T-helper 9 cell (primary cell): ENCODE data around the gene RNU2-63P.
"Not testable (repeated sequence)": the region's sequence is repeated elsewhere in the genome, so short reads cannot be mapped to it uniquely, and the experiment has no call there.

Experiments
- DNase-seq: peaks from one replicate; pipeline ENCODE4 v3.0.0-alpha.2; 2020

Gene RNU2-63P

DNA sequence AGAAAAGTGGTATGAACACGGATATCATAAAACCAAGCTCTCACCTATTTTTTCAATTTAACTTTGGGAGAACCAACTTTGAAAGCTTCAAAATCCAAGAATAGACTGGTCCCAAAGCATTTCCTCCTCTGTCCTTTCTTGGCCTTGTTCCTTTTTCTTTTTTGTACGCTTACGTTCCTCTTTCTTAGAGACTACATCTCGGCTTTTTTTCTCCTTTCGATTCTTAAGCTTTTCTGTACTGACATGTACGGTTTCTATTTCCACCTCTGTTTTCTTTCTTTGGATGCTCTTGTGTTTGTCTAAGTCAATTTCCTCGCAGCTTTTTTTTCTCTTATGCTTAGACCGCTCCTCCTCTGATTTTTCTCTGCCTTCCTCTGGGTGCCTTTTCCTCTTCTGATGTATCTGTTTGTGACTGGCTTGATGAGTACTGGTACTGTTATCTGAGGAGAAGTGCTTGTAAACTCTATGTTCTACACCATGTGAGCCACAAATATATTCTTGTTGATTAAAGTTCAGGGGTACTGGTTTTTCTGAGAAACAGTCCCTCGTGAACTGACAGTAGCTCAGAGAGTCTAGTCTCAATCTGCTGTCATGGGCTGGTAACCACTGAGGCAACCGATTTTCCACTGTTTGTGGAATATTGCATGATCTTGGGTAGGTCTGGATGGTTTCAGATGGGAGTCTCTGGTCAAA, 11.5 kb upstream of the RNU2-63P start:
- no peak for DNase-seq

DNA sequence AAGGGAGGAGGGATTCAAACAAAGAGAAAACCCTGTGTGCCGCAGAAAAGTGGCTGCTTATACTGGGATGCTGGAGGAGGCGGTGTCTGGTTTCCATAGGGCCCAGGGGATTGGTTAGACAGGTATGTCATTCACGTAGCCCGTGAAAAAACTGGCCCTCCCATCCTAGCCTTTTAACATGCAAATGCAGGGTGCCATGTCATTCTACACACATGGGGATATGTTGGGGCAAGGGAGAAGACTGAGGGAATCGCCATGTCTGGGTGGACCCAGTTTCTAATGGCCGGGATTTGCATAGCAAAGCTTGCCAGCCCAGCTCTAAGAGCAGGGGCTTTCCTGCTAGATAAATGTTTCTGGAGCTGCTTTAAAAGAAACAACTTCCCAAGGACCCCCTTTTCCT, 8.2 kb upstream of the RNU2-63P start:
- no peak for DNase-seq

DNA sequence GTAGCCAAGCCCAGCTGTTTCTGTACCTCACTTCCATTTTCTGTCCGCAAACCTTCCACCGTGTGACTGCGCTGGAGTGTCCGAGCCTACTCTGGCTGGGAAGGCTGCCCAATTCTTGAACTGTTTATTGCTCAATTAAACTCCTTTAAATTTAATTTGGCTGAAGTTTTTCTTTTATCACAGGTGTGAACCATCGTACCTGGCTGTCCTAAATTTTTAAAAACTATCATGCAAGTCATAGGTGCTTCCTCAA, 6.2 kb upstream of the RNU2-63P start:
- no peak for DNase-seq

DNA sequence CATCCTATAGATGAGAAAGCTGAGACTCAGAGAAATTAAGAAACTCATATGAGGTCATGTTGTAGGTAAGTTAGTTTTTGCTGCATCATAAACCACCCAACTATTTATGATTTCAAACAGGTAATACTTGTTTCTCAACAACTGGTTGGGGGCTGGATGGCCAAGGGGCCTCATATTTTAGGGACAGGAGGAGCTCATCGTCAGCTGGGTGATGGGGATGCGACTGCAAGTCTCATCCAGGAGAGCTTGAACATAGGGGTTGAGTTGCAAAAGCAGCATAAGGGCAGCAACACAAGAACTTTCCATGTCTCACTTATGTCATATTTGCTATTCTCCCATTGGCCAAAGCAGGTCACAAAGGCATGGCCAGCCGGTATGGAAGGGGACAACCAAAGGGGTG, 3.6 kb upstream of the RNU2-63P start:
- no peak for DNase-seq

DNA sequence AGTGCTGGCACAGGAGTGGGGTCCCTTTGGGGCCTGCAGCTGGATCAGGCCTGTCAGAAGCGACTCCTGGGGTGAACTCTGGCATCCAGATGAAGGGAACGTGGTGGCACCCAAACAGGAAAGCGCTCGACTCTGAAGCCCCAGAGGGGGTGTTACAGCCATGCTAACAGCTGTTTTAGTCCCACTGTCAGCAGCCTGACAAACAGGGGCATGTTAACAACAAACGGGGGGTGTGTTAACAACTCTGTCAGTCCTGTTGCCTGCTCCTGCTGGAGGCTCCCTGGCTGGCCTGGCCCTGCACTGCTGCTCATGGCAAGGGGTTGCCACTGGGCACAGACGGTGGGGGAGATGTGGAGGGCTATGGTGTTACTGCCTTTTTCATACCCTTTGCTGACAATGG, 2.6 kb upstream of the RNU2-63P start:
- DNase-seq, result no peak

DNA sequence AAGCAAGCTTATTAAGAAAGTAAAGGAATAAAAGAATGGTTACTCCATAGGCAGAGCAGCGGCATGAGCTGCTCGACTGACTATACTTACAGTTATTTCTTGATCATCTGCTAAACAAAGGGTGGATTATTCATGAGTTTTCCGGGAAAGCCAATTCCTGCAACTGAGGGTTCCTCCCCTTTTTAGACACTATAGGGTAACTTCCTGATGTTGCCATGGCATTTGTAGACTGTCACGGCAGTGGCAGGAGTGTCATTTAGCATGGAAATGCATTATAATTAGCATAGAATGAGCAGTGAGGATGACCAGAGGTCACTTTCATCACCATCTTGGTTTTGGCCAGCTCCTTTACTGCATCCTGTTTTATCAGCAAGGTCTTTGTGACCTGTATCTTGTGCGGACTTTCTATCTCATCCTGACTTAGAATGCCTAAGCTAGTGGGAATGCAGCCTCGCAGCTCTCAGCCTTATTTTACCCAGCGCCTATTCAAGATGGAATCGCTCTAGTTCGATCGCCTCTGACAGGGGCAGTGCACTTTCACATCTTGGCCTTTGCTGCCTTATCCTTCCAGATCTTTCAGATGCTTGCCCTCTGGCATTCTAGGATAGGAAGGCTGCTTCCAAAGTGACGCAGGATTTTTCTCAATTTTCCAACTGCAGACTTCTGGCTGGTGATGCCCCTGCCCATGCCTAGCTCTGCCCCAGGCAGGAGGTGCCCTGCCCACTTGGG, 1.9 kb upstream of the RNU2-63P start:
- not testable (repeated sequence) for DNase-seq

DNA sequence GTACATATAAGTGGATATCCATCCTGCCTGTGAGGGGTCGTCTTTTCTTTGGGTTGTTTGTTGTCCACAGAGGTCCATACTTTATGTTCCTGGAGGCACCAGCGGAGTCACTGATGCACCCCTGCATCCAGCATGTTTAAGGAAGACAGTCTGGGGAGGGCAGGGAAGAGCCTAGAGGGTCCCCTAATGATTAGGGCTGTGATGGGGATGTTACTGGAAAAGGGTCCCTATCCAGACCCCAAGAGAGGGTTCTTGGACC, 1.4 kb upstream of the RNU2-63P start:
- DNase-seq, result not testable (repeated sequence)

DNA sequence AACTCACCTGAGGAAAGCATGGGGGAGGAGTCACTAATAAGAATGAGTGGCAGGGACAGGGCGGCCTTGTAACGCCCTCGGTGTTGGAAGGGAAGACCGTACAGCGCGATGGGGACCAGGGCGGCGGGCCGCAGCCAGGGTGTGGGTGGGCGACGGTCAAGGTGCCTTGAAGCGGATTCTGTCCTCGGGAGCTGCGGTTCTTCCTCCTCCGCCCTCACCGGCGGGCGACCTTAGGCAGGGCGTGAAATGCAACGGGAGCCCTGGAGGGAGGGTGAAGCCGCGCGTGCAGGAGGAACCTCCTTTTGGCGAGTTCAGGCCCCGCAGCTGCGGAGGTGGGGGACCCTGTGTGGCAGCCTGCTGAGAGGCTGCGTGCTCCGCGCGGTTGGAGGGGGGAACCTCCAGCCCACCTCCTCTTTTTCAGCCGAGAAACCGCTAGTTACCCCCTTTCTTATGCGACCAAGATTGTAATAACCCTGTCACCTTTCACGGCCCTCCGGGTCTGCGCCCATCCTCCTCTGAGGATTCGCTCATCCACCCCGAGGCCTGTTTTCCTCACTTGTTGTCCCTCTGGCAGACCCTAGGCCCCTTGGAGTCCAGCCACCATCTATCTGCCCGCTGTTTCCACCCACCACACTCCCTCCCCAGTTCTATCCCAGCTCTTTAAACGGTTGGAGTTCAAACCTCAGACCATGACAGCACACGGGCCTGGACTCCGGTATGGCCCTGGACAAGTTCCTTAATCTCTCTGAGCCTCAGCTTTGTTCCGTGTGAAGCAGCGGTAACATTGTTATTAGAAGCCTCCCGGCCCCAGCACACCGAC, 823 bp upstream of the RNU2-63P start:
- no peak for DNase-seq

DNA sequence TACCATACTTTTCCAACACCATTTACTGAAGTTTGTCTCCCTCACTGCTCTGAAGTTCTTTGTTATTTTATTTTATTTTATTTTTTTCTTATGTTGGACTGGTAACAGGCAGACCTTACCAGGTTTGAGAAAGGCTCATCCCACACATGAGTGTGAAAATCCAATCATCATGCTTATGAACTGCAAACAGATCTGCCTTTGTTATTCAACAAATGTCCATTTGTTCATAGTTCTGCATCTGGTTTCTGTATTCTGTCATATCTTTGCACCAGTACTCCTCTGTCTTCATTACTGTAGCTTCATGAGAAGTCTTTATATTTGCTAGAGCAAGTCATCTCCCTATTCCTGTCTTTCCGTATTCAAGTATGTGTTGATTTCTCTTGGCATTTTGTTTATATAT, 5.3 kb downstream of the RNU2-63P start:
- no peak for DNase-seq

DNA sequence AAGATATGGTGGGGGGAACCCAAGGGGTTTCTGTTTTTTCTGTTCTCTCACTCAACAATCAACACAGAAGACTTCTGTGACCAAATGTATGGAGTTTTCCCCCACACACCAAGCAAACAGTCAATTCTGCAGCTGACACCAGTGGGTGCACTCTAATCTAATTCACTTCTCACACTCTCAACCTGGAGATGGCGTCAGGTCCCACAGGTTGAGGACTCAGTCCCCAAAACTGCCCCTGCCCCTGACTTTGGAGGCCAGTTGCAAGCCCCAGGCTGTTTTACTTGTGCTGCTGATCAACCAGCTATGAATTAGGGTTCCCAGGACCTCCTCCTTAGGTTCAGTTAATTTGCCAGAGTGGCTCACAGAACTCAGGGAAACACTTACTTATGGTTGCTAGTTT, 6.2 kb downstream of the RNU2-63P start:
- no peak for DNase-seq

DNA sequence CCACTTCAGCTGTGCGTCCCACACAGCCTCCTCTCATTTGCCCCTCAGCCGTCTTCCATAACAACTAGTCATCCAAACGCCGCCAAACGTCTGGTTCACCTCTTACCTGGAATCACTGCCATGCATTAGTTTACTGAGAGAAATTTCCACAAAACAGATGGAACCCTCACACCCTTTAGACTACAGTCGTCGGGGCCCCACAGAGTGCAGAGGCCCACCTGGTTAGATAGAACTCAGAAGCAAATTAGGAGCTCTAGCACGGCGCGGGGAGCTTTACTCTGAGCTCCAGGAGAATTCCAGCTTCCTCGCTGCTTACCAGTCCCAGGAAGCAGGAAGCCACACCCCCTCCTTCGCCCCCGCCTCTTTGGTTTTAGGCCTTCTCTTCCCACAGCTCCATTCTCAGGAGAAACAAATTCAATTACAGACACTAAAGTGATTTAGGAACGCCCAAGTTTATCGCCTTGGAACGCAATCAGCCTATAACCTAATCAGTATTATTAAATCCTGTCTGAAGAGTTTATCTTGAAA, 9.4 kb downstream of the RNU2-63P start:
- no peak for DNase-seq

DNA sequence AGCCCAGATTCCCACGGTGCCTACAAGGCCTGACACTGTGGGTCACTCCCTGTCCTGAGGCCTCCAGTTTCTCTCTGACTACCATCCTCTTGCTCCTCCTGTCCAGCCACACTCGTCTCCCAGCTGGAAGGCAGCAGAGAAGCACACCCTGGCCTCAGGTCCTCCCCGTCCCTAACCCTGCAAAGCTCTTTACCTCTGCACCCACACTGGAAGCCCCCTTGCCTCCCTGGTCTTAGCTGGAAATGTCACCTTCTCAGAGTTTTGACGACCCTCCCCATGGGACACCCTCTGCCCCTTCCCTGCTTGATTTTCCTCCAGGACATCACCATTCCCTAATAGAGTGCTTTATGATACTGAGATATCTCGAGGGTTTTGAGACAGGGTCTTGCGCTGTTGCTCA, 10.6 kb downstream of the RNU2-63P start:
- DNase-seq, result no peak

DNA sequence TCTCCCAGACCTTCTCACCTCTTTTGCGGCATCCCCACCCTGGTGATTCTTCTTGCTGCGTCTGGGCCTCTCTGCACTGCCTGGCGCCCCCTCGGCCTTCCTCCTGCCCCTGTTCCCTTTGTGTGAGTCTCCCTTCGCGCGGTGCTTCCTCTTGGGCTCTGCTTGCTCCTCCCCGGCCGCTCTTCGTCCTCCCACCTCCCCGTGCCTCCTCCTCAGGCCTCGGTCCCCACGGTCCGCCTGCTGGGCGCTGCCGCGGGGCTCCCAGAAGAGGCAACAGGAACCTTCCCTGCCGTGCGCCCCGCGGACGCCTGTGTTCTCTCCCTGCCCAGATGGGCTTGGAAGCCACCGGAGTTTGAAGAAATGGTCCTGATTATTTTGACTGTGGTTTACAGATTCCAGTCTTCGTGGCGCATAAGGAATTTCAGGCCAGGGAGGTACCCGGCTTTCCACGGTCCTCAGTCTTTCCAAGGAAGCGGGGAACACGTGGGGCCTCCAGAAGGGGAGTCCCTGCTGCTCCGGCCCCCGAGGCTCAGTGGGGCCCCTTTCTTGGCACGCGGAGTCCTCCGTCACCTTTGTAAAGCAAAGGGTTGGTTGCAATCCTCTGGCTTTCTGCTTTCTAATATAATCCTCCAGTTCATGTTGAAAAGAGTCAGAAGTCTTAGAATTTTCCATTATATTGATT, 13.1 kb downstream of the RNU2-63P start:
- DNase-seq, result no peak

DNA sequence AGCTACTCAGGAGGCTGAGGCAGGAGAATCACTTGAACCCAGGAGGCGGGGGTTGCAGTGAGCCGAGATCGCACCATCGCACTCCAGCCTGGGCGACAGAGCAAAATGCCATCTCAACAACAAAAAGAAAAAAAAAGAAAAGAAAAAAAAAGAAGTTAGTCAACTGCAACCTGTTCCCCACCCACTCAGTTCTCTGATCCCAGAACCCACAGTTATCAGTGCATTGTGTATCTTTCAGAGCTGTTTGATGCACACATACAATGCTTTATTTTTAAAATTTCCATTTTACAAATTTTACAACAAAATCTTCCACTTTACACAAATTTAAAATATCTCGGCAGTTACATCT, 14.0 kb downstream of the RNU2-63P start:
- no peak for DNase-seq

DNA sequence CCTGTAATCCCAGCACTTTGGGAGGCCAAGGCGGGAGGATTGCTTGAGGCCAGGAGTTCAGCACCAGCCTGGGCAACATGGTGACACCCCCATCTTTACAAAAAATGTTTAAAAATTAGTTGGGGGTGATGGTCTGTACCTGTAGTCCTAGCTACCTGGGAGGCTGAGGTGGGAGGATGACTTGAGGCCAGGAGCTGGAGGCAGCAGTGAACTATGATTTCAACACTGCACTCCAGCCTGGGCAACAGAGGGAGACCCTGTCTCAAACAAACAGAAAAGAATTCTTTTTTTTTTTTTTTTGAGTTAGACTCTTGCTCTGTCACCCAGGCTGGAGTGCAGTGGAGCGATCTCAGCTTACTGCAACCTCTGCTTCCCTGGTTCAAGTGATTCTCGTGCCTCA, 15.9 kb downstream of the RNU2-63P start:
- not testable (repeated sequence) for DNase-seq

DNA sequence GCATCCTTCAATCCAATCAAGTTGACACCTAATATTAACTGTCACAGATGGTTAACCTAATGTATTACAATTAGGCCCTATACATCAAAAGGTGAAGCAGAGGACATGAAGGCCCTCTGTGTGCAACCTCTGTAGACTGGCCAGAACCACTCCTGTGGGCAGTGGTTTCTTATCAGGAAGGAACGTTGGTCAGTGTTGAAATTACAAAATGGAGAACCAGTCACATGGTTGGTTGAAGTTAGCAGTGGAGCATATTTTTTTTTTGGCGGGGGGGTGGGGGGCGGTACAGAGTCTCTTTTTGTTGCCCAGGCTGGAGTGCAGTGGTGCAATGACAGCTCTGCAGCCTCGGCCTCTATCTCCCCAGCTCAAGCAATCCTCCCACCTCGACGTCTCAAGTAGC, 19.8 kb downstream of the RNU2-63P start:
- no peak for DNase-seq

DNA sequence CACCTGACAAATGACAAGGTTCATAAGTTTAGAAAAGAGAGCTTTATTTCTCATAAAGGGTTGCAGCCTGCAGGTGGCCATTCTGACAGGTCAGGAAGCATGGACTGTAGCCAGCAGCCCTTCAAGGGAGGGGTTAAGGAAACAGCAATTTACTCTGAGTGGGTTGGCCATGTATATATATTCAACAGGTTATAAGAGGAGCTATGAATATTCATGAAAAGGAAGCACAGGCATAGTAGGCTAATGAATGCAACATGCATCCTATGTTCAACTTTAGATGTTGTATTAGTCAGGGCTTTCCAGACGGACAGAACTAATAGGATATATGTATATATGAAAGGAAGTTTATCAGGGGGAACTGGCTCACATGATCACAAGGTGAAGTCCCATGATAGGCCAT, 20.6 kb downstream of the RNU2-63P start:
- no peak for DNase-seq

DNA sequence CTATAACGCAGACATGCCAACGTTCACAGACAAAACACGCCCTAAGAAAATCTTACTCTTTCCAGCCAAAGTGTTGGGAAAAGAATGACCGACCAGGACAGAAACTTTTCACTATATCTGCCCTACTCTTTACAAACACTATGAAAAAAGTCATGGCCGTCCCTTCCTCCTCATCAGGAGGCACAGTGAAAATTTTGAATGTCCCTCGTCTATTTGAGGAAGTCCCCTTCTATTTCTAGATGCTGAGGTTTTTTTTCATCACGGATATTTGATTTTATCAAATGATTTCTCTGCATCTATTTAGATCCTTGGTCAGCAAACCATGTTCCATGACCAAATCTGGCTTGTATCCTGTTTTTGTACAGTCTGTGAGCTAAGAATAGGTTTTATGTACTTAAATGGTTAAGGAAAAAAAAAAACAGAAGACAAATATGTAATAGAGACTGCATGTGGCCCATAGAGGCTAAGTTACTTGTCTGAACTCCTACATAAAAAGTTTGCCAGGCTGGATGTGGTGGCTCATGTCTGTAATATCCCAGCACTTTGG, 22.0 kb downstream of the RNU2-63P start:
- not testable (repeated sequence) for DNase-seq

DNA sequence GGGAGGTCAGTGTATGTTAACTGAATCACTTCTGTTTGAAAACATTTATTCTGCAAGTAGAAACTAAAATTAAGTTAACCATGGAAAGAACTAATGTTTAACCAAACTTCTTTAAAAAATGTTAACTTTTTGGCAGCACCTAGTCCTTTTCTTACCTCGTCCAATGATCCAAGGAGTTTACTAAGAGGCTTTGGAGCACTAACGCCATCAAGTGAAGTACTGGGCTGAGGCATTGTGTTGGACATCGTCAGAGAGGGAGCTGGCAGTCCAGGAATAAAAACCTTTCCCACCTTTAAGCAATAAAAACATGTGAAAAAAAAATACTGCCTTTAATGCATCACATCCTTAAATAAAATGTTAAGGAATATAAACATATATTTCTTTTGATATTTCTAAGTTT, 23.8 kb downstream of the RNU2-63P start:
- not testable (repeated sequence) for DNase-seq

DNA sequence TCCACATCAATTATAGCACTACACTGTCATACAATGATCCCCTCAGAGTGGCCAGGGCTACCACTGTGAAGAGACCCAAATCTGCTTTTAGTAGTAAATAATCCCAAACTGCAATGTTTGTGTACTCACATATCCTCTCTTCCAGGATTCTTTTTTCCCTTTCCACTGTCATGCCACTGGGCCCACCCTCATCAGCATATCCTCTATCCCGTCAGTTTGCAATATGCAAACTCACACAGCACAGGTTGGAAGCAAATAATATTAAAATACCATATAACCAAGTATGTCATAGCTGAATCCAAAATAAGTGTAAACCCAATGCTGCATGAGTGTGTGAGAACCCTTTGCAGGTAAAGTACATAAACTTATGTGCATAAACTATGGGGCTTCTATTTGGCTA, 28.9 kb downstream of the RNU2-63P start:
- DNase-seq, result not testable (repeated sequence)

DNA sequence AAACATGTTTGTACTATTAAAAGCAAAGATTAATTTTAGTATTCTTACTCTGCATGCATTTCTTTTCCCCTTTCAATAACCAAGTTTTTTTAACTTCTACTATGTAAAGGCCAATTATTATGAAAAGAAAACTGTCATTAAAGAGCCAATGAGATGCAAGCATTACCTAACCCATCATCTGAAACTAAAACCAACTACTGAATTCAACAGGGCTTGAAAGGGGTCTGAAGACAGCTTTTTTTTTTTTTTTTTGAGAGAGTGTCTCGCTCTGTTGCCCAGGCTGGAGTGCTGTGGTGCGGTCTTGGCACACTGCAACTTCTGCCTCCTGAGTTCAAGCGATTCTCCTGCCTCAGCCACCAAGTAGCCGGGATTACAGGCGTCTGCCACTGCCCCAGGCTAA, 30.4 kb downstream of the RNU2-63P start:
- DNase-seq, result not testable (repeated sequence)

DNA sequence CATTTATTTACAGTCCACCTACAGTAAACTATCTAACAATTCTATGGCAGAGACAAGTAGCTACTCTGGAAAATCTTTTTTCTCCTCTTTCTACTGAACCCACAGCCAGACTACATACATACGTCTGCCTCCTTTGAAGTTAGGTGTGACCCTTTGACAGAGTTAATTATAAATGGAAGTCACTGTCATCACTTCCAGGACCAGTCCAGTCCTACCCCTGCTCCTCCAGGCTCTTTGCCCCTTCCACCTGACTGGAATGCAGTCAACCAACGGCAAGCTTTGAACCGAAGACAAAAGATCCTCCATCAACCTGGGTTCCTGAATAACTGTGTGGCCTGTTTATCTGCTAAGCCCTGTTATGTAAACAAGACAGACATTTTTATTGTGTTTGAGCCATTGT, 35.2 kb downstream of the RNU2-63P start:
- not testable (repeated sequence) for DNase-seq

DNA sequence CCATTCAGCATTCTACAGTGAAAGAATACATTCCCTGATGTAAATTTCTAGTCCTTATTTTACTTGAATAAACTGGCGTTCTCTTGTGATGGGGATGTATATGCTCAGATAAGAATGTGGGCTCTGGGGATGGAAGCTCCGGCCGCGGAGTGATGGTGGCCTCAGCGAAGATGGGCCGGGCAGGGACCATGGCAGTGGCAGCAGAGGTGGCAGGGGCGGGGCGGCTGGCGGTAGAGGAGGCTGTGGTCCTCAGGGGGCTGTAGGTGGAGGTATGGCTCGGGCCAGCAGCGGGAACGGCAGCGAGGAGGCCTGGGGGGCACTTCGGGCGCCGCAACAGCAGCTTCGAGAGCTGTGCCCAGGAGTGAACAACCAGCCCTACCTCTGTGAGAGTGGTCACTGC, 44.0 kb downstream of the RNU2-63P start:
- DNase-seq, result not testable (repeated sequence)
